Middle frontal gyrus (tissue), 1 donor: ENCODE measurements around the gene EEF1AKMT3.
A peak's percentile ranks its signal among the peaks of the same experiment; 100 is the strongest.

ENCODE experiments used
- DNase-seq: peaks from one replicate; pipeline ENCODE4 v3.0.0-alpha.2; 2015; ENCODE audit warnings: low spot score; ENCODE audit errors: extremely low spot score

The EEF1AKMT3 gene

DNA sequence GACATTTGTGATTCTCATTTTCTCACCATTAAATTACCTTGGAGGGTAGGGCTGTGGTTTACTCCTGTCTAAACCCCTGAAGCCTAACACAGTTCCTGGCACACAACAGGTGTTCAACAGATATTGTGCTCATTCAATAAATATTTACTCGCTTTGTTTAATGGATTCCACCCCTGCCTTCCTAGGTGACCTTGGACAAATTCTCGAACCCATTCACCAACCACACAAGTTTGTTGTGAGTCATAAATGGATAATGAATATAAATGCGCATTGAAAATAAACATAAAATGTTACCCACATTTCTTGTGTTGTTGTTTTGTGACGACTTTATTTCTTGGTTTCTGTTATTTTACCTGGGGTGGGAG lies 9.8 kb downstream of the EEF1AKMT3 start:
- DNase-seq, result no peak

DNA sequence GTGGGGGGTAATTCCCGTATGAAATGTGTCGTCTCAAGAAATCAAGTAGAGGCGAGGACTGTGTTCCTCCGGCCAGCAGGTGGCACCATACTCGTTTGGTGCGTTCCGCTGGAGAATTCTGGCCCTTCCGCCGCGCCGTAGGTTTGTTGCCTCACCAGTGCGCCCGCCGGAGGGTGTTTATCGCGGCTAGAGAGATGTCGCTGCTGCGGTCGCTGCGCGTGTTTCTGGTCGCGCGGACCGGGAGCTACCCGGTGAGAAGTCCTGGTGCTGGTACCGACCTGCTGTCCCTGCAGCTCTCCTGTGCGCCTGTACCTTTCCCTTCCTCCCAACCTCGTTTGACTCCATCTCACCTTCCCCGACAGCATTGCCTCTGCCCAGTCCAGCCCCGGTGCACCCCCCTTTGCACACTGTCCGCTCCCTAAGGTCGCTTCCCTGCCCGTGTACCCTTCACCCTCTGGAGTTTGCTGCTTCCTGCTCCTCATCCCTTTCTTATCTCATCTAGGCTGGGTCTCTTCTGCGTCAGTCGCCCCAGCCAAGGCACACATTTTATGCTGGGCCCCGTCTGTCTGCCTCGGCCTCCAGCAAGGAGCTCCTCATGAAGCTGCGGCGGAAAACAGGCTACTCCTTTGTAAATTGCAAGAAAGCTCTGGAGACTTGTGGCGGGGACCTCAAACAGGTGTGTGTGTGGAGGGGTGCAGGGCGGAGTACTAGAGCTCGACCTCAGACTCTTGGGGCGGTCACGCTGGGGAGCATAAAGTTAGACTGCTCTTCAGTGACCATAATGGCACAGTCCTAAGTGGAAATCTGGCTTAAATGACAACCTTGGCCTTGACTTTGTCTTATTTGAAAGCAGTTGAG lies 10.4 kb downstream of the EEF1AKMT3 start, which contains the start of gene TSFM:
Gene TSFM, plus strand, starts transcription at position 180 of the 858 bp plus-strand sequence. Its CDS starts 15 bp downstream, at position 195.
- peak; percentile 91 for DNase-seq

DNA sequence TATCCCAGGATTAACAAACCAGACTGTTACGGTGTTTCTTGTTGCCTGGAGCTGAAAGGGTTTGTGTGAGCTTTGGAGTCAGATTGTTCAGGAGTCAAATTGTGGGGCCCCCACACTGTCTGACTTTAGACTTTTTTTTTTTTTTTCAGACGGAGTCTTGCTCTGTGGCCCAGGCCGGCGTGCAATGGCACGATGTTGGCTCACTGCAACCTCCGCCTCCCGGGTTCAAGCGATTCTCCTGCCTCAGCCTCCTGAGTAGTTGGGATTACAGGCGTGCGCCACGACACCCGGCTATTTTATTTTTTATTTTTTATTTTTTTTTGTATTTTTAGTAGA lies 11.0 kb downstream of the EEF1AKMT3 start:
- no peak for DNase-seq

- DNase-seq, result no peak
Measured at GRCh38 chr12:57783861-57784260, 11.4 kb downstream of the EEF1AKMT3 start.

DNA sequence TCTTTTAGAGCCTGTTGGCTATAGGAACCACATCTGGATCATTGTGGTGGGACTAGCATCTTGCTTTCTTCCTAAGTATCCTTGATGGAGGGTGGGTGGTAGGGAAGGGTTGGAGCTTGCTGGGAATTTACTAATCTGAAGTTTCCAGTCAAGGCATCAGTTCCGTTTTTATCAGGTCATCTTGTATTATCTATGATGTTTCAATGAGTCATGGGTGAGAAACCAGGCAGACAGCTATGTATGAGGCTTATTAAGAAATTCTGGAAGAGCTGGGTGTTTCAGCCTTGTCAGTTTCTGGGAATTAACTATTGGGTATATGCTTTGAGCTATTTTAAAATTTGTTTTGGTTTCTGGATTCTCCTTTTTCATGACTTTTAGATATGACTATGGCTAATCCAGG lies 21.5 kb downstream of the EEF1AKMT3 start:
- no peak for DNase-seq

- no peak for DNase-seq
Measured at GRCh38 chr12:57795354-57795753, 22.9 kb downstream of the EEF1AKMT3 start.

DNA sequence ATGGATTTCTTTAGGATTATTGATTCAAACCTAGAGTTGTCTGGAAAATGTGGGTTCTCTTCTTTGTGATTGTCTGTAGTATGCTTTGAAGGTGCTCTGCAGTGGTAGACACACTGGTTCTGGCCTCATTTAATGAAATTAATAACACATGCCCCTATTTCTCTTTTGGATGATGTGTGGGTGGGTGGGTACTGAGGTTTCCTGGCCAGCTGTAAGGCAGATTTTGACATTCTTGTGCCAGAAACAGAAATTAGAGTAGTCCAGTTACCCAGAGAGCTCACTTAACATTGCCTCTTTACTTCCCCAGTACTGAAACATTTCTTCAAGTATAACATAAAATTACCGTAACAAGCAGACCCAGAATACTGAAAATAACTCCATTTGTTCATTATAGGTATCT lies 24.6 kb downstream of the EEF1AKMT3 start:
- no peak for DNase-seq

- DNase-seq, result no peak
Measured at GRCh38 chr12:57797933-57798332, 25.5 kb downstream of the EEF1AKMT3 start.

- no peak for DNase-seq
Measured at GRCh38 chr12:57800965-57801364, 28.6 kb downstream of the EEF1AKMT3 start.

GRCh38 chr12:57802607-57803006 lies 30.2 kb downstream of the EEF1AKMT3 start:
- no peak for DNase-seq

- DNase-seq, result peak; percentile 36
Measured at GRCh38 chr12:57803319-57803893, 31.0 kb downstream of the EEF1AKMT3 start.

- no peak for DNase-seq
Measured at GRCh38 chr12:57806677-57807076, 34.3 kb downstream of the EEF1AKMT3 start.

- DNase-seq, result no peak
Measured at GRCh38 chr12:57807285-57807684, 34.9 kb downstream of the EEF1AKMT3 start.

DNA sequence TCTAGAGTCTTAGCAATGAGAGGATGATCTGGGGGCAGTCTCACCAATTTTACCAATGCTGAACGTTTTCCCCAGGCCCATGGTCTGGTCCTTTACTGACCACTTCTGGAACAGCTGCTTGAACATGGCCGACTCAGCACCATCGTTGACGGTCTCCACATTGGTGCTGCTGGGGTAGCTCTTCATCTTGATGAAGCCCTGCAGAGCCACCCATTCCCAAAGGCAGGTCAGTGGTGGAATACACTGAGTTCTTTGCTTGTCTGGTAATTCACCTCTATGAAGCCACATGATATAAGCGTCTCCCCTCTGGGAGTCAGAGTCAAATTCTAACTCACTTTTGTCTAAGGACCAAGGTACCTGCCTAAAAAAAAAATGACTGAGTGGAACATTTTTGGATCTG lies 35.9 kb downstream of the EEF1AKMT3 start:
- DNase-seq, result no peak

GRCh38 chr12:57809425-57809824 lies 37.0 kb downstream of the EEF1AKMT3 start:
- no peak for DNase-seq

- no peak for DNase-seq
Measured at GRCh38 chr12:57810450-57810849, 38.0 kb downstream of the EEF1AKMT3 start.

DNA sequence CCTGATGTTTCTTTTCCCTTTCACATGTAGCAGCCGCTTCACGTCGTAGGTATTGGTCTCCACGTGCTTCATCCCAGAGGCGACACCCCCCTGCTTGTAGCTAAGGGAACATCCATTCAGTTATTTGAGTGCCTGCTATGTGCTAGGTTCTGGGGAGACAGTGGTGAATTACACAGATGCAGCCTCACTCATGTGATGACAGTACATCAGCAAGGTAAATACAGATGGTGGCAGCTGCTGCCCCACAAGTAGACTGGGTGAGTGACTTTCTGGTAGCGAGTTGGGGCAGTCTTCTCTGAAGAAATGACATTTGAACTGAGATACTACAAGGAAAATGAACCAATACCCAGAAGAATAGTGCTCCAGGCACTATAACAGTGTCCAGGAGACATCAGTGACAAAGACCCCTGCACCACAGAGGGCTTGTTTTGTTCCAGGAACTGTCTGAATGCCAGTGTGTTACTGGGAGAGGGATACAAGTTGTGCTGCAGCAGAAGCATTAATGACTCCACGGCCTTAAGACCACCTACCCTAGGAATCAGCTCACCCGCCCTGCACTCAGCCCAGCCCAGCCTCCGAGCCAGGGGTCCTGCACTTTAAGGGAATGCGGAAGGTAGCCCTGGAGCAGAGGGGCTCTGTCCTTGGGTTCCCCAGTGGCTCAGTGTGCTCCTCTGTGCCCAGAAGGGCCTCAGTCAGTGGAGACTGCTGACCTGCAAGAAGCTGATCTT lies 38.8 kb downstream of the EEF1AKMT3 start:
- DNase-seq, result no peak

GRCh38 chr12:57813111-57813970 lies 40.9 kb downstream of the EEF1AKMT3 start:
- DNase-seq, result no peak

GRCh38 chr12:57813971-57814772 lies 41.8 kb downstream of the EEF1AKMT3 start:
- DNase-seq, result no peak

DNA sequence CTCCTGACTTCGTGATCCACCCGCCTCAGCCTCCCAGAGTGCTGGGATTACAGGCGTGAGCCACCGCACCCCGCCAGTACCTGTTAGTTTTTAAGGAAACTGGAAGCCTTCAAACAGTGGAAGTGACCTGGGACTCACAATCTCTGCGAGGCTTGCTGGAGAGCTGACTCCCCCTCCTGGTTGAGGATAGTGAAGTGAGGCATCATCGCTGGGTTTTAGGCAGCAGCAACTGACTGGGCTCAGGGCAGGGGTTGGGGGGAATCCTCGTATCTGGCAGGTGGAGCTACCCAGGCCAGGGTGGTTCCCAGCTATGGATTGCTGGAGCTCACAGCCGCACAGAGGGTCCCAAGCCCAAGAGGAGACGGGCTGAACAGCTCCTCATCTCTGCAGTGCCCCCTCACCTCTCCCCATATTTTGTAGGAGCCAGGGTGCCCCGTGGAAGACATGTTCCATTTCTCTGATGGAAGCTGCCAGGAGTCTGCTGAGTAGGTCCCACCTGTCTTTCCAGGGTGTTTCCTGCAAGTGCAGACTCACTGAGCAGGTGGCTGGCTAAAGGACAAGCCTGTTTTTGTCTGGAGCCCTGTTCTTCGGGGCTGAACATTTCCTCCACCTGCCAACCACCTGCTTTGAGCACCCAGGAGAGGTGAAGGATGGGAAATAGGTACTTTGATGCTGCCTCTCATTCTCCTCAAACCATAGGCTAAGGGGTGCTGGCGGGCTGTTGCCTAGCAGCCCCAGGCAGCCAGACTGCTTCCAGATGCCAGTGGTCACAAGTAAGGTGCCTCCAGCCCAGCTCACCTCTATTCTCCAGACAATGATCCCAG lies 43.0 kb downstream of the EEF1AKMT3 start:
- no peak for DNase-seq
